ENCODE results near the gene DGKD.

Gene DGKD

GRCh38 chr2:233481368-233482142 is 127.3 kb downstream of the DGKD start:
- DNase-seq = no peak

GRCh38 chr2:233482616-233483015 is 128.3 kb downstream of the DGKD start:
- no peak for DNase-seq

GRCh38 chr2:233485726-233486125 is 131.4 kb downstream of the DGKD start:
- no peak for DNase-seq

GRCh38 chr2:233486357-233486756 is 132.1 kb downstream of the DGKD start:
- DNase-seq = no peak

- peak; percentile 49 for DNase-seq
Measured at GRCh38 chr2:233486778-233487552, 132.7 kb downstream of the DGKD start.

- DNase-seq = no peak
Measured at GRCh38 chr2:233487748-233488345, 133.6 kb downstream of the DGKD start.

GRCh38 chr2:233489143-233489542 is 134.8 kb downstream of the DGKD start:
- DNase-seq = no peak

- no peak for DNase-seq
Measured at GRCh38 chr2:233489666-233490065, 135.4 kb downstream of the DGKD start.

GRCh38 chr2:233490831-233491230 is 136.5 kb downstream of the DGKD start:
- DNase-seq = no peak

GRCh38 chr2:233491326-233491725 is 137.0 kb downstream of the DGKD start:
- no peak for DNase-seq

GRCh38 chr2:233492078-233492477 is 137.8 kb downstream of the DGKD start:
- no peak for DNase-seq

GRCh38 chr2:233492751-233493150 is 138.5 kb downstream of the DGKD start:
- no peak for DNase-seq

GRCh38 chr2:233495503-233496496 is 141.5 kb downstream of the DGKD start:
- no peak for DNase-seq

GRCh38 chr2:233497692-233498091 is 143.4 kb downstream of the DGKD start:
- DNase-seq = no peak

- DNase-seq = no peak
Measured at GRCh38 chr2:233498126-233498525, 143.8 kb downstream of the DGKD start.

GRCh38 chr2:233499928-233500327 is 145.6 kb downstream of the DGKD start:
- DNase-seq = no peak

GRCh38 chr2:233501198-233502076 is 147.1 kb downstream of the DGKD start:
- DNase-seq = no peak

GRCh38 chr2:233503481-233503880 is 149.2 kb downstream of the DGKD start:
- no peak for DNase-seq

GRCh38 chr2:233503947-233504637 is 149.8 kb downstream of the DGKD start:
- DNase-seq = no peak

- DNase-seq = no peak
Measured at GRCh38 chr2:233513953-233514655, 159.8 kb downstream of the DGKD start.

Measured in amniotic stem cell (primary cell).